Caco-2 (cell line): Measurements from ENCODE around the gene AVL9. TPM values are rescaled to one million over a fixed set of nuclear protein-coding genes. Genes with fewer than 3 reads are reported as not detected.
"Not testable (repeated sequence)": the region's sequence is repeated elsewhere in the genome, so short reads cannot be mapped to it uniquely, and the experiment has no call there.

Experiments used
- BruUV-seq: library from RNA; stranded (reverse); fragments of 400-500 nt; replicated peaks from 2 replicates; lab custom pipeline; 2021; lab: Mats Ljungman, UMichigan
- CTCF ChIA-PET: fragments of 300-600 bp; sonication (Branson Sonifier 250); formaldehyde crosslinking; loops from one replicate; lab custom pipeline; 2022; ENCODE audit warnings: antibody characterized with exemption; lab: Charles Lee
- POLR2A ChIA-PET: fragments of 300-600 bp; sonication (Branson Sonifier 250); formaldehyde crosslinking; loops from one replicate; lab custom pipeline; 2022; ENCODE audit warnings: antibody characterized with exemption; lab: Charles Lee
- DNase-seq, 2 experiments: peaks; one replicate each; pipeline versions ENCODE4 v3.0.0 to v3.0.0-alpha.2; 2020 to 2022
- H3K27me3 ChIP-seq: replicated peaks from 2 replicates; pipeline ENCODE4 v1.6.0; 2011; ENCODE audit warnings: low read length; ENCODE audit not compliant: control insufficient read depth, insufficient read depth
- H3K36me3 ChIP-seq: 2 replicates; pipeline ENCODE4 v1.5.1; 2011; ENCODE audit warnings: low read length; ENCODE audit not compliant: control insufficient read depth, insufficient read depth
- H3K4me1 ChIP-seq: fragments of 250-450 bp; sonication (Bioruptor Pico); 2 replicates; pipeline ENCODE4 v1.5.1; 2020; ENCODE audit warnings: mild to moderate bottlenecking
- H3K4me3 ChIP-seq: 2 replicates; pipeline ENCODE4 v1.5.1; 2011; ENCODE audit warnings: low read depth, mild to moderate bottlenecking, control low read depth, low read length
- H3K9me3 ChIP-seq: fragments of 250-450 bp; sonication (Bioruptor Pico); 2 replicates; pipeline ENCODE4 v1.5.1; 2020; ENCODE audit warnings: mild to moderate bottlenecking, moderate library complexity
- H3K27ac Mint-ChIP-seq: one replicate; pipeline ENCODE4 v1.8.0; 2022; ENCODE audit warnings: mixed read lengths; ENCODE audit not compliant: unreplicated experiment
- H3K27me3 Mint-ChIP-seq: one replicate; pipeline ENCODE4 v1.8.0; 2022; ENCODE audit warnings: mixed read lengths; ENCODE audit not compliant: insufficient read depth, unreplicated experiment
- H3K36me3 Mint-ChIP-seq: one replicate; pipeline ENCODE4 v1.8.0; 2022; ENCODE audit warnings: mild to moderate bottlenecking, mixed read lengths; ENCODE audit not compliant: insufficient read depth, unreplicated experiment
- H3K4me1 Mint-ChIP-seq: one replicate; pipeline ENCODE4 v1.8.0; 2022; ENCODE audit warnings: low read depth, mixed read lengths; ENCODE audit not compliant: unreplicated experiment
- H3K4me3 Mint-ChIP-seq: one replicate; pipeline ENCODE4 v1.8.0; 2022; ENCODE audit warnings: mild to moderate bottlenecking, moderate library complexity, mixed read lengths; ENCODE audit not compliant: unreplicated experiment
- H3K9me3 Mint-ChIP-seq: one replicate; pipeline ENCODE4 v1.8.0; 2022; ENCODE audit warnings: mixed read lengths; ENCODE audit not compliant: unreplicated experiment
- intact Hi-C: fragments of 100-400 bp; cut with micrococcal nuclease; formaldehyde crosslinking; loops from one replicate; pipeline ENCODE4 v1.10.0; 2022; ENCODE audit not compliant: unreplicated experiment
- total RNA-seq: library from RNA; stranded (reverse); gene quantifications from 2 replicates; pipeline ENCODE4 v1.2.3, GENCODE V29; 2022
- TF ChIP-seq, protein P1 (sequence below), 2 experiments: fragments of 200-600 bp in 1 of 2; IDR thresholded peaks; 1 replicate in 1 of 2; 2 replicates in 1 of 2; pipeline versions ENCODE4 v1.5.1 to v1.8.0; 2011 to 2022; ENCODE audit warnings: antibody characterized with exemption in 1 of 2, control low read depth in 1 of 2, inconsistent platforms in 1 of 2, low read depth in 1 of 2, low read length in 1 of 2, mild to moderate bottlenecking in 1 of 2, moderate library complexity in 1 of 2; ENCODE audit not compliant: insufficient read depth in 1 of 2, severe bottlenecking in 1 of 2, unreplicated experiment in 1 of 2

AVL9 gene
- total RNA-seq, 1 experiment from 2014 or later = 39.7 TPM

GRCh38 chr7:32462451-32462850, 32.8 kb upstream of the AVL9 start:
- ChIA-PET POLR2A (no interaction called here), CTCF (no interaction called here)
- Mint-ChIP-seq H3K4me1 (no peaks in the 10 kb centered on the region), H3K9me3 (no peaks in the 10 kb centered on the region), H3K4me3 (no peak overlapping the region), H3K27ac (no peak overlapping the region), H3K27me3 (no peaks in the 10 kb centered on the region), H3K36me3 (no peaks in the 10 kb centered on the region)
- TF ChIP-seq, protein P1, sequence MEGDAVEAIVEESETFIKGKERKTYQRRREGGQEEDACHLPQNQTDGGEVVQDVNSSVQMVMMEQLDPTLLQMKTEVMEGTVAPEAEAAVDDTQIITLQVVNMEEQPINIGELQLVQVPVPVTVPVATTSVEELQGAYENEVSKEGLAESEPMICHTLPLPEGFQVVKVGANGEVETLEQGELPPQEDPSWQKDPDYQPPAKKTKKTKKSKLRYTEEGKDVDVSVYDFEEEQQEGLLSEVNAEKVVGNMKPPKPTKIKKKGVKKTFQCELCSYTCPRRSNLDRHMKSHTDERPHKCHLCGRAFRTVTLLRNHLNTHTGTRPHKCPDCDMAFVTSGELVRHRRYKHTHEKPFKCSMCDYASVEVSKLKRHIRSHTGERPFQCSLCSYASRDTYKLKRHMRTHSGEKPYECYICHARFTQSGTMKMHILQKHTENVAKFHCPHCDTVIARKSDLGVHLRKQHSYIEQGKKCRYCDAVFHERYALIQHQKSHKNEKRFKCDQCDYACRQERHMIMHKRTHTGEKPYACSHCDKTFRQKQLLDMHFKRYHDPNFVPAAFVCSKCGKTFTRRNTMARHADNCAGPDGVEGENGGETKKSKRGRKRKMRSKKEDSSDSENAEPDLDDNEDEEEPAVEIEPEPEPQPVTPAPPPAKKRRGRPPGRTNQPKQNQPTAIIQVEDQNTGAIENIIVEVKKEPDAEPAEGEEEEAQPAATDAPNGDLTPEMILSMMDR (IDR thresholded peaks at IDR 0.05; ENCODE audit: insufficient read depth in 1 of 2, low read depth in 1 of 2, low read length in 1 of 2, severe bottlenecking in 1 of 2, unreplicated experiment in 1 of 2) = no peak
- no TSS peak for BruUV-seq
- H3K4me3 ChIP-seq = no peak overlapping the region
- H3K9me3 ChIP-seq = no peaks in the 10 kb centered on the region
- no peaks in the 10 kb centered on the region for H3K27me3 ChIP-seq
- DNase-seq = no peak
- intact Hi-C loops = no loop called here
- no peaks in the 10 kb centered on the region for H3K36me3 ChIP-seq
- H3K4me1 ChIP-seq = peaks cover 14% of the 10 kb centered on the region

GRCh38 chr7:32462977-32463376, 32.3 kb upstream of the AVL9 start:
- ChIA-PET POLR2A (no interaction called here), CTCF (no interaction called here)
- Histone ChIP-seq H3K27me3 (no peaks in the 10 kb centered on the region), H3K4me1 (peaks cover 14% of the 10 kb centered on the region), H3K36me3 (no peaks in the 10 kb centered on the region), H3K4me3 (no peak overlapping the region), H3K9me3 (no peaks in the 10 kb centered on the region)
- no peaks in the 10 kb centered on the region for H3K27me3 Mint-ChIP-seq
- TF ChIP-seq, protein P1 (IDR thresholded peaks at IDR 0.05; ENCODE audit: insufficient read depth in 1 of 2, low read depth in 1 of 2, low read length in 1 of 2, severe bottlenecking in 1 of 2, unreplicated experiment in 1 of 2) = no peak
- intact Hi-C loops = no loop called here
- no peak overlapping the region for H3K4me3 Mint-ChIP-seq
- DNase-seq = no peak
- H3K36me3 Mint-ChIP-seq = no peaks in the 10 kb centered on the region
- no peaks in the 10 kb centered on the region for H3K4me1 Mint-ChIP-seq
- H3K27ac Mint-ChIP-seq = no peak overlapping the region
- BruUV-seq = no TSS peak
- no peaks in the 10 kb centered on the region for H3K9me3 Mint-ChIP-seq

- H3K27ac Mint-ChIP-seq, DNase-seq, POLR2A ChIA-PET, H3K9me3 Mint-ChIP-seq, H3K36me3 Mint-ChIP-seq, H3K27me3 Mint-ChIP-seq, H3K27me3 ChIP-seq, intact Hi-C loops, H3K9me3 ChIP-seq, H3K4me1 Mint-ChIP-seq, H3K36me3 ChIP-seq, CTCF ChIA-PET: not testable (repeated sequence)
- TSS peak; percentile 49 for BruUV-seq
- H3K4me3 Mint-ChIP-seq = peak overlapping the region; percentile 70
- Histone ChIP-seq H3K4me1 (peaks cover 14% of the 10 kb centered on the region), H3K4me3 (peak overlapping the region; percentile 35)
These were observed 30.5 kb upstream of the AVL9 start for GRCh38 chr7:32464641-32465416.

GRCh38 chr7:32470004-32470403, 25.3 kb upstream of the AVL9 start:
- H3K9me3 ChIP-seq, BruUV-seq, DNase-seq, CTCF ChIA-PET, H3K4me3 ChIP-seq, H3K4me3 Mint-ChIP-seq, H3K36me3 Mint-ChIP-seq, H3K4me1 Mint-ChIP-seq, H3K9me3 Mint-ChIP-seq, H3K36me3 ChIP-seq, H3K27ac Mint-ChIP-seq, H3K27me3 ChIP-seq, POLR2A ChIA-PET, H3K27me3 Mint-ChIP-seq, H3K4me1 ChIP-seq: not testable (repeated sequence)
- intact Hi-C loops = loop anchor here (10.0 kb wide), 1 partner anchor 725 kb away; no protein-coding TSS in a partner anchor
